ENCODE results near the gene SCARF2.
"Not testable (repeated sequence)": the region's sequence is repeated elsewhere in the genome, so short reads cannot be mapped to it uniquely, and the experiment has no call there.

GRCh38 chr22:20451129-20451778 is 13.6 kb upstream of the SCARF2 start:
- not testable (repeated sequence) for TF ChIP-seq CTCF (conservative IDR thresholded peaks at IDR 0.05 in 1 of 2, IDR thresholded peaks at IDR 0.05 in 1 of 2; ENCODE audit: low read depth in 1 of 2, low read length in 2 of 2); EZH2 (IDR thresholded peaks at IDR 0.05; ENCODE audit: low read length, missing control alignments)
